Stimulated activated CD4-positive, alpha-beta T cell treated with anti-CD3 and anti-CD28 coated beads, Interleukin-4, amount 100 ng/mL, for 1 hour (primary cell): ENCODE results near the gene IHH.

Experiments
- DNase-seq: peaks from one replicate; pipeline ENCODE4 v3.0.0-alpha.2; 2020

IHH gene

GRCh38 chr2:219018286-219018685 lies 42.4 kb downstream of the IHH start:
- DNase-seq, result no peak

GRCh38 chr2:219017201-219017931 lies 43.4 kb downstream of the IHH start:
- DNase-seq, result no peak

GRCh38 chr2:219016721-219017120 lies 44.0 kb downstream of the IHH start:
- DNase-seq, result no peak

GRCh38 chr2:219010873-219011272 lies 49.8 kb downstream of the IHH start:
- no peak for DNase-seq

GRCh38 chr2:219010162-219010756 lies 50.5 kb downstream of the IHH start:
- DNase-seq, result no peak

GRCh38 chr2:219009294-219009693 lies 51.4 kb downstream of the IHH start:
- DNase-seq, result no peak
